HAP-1 (cell line): Measurements from ENCODE around the gene VMP1.
A peak's percentile ranks its signal among the peaks of the same experiment; 100 is the strongest.
"Not testable (repeated sequence)": the region's sequence is repeated elsewhere in the genome, so short reads cannot be mapped to it uniquely, and the experiment has no call there.

Source experiments
- DNase-seq, 2 experiments: peaks; one replicate each; pipeline ENCODE4 v3.0.0-alpha.2; 2016 to 2020; ENCODE audit warnings: low spot score in 2 of 2
- H3K27me3 ChIP-seq: fragments of 250-450 bp; sonication (Bioruptor Pico); 2 replicates; pipeline ENCODE4 v1.5.1; 2020; ENCODE audit warnings: low read depth, mild to moderate bottlenecking, moderate library complexity
- H3K36me3 ChIP-seq: fragments of 250-450 bp; sonication (Bioruptor Pico); replicated peaks from 2 replicates; pipeline ENCODE4 v1.5.1; 2020; ENCODE audit warnings: mild to moderate bottlenecking
- H3K4me1 ChIP-seq: fragments of 250-450 bp; sonication (Bioruptor Pico); 2 replicates; pipeline ENCODE4 v1.5.1; 2020; ENCODE audit warnings: mild to moderate bottlenecking
- H3K4me3 ChIP-seq: fragments of 250-450 bp; sonication (Bioruptor Pico); 2 replicates; pipeline ENCODE4 v1.5.1; 2020; ENCODE audit warnings: mild to moderate bottlenecking, moderate library complexity
- H3K9me3 ChIP-seq: fragments of 250-450 bp; sonication (Bioruptor Pico); 2 replicates; pipeline ENCODE4 v1.5.1; 2020; ENCODE audit warnings: mild to moderate bottlenecking, moderate library complexity
- in situ Hi-C: fragments of 300-500 bp; cut with MboI; formaldehyde crosslinking; loops from 3 replicates; pipeline ENCODE4 v1.14.3; 2020; ENCODE audit warnings: low sequenced_read_pairs, inconsistent platforms, mixed read lengths

Gene VMP1

DNA sequence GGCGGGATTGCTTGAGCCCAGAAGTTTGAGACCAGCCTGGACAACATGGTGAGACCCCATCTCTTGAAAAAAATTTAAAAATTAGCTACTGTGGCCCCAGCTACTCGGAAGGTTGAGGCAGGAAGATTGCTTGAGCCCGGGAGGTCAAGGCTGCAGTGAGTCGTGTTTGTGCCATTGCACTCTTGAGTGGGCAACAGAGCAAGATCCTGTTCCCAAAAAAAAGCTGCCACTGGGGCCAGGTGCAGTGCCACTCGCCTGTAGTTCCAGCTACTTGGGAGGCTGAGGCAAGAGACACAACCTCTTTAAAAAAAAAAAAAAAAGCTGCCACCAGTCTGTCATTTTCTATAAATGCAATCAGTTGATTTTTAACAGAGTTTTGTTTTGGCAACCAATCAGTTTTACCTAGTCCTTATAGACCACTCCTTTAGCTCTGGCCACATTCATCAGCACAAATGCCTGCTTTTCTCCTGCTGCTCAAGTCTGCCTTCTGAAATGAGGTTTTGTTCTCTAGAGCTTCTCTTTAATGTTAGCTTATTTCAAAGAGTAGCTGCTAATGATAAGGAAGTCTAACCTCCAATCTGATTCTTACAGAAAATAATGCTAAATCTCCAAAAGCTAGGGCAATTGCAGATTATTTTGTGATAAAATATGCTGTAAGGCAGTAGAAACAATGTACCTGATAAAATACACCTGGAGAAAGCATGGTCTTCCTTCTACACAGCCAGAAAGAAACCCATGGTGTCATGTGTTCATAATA lies 120.4 kb downstream of the VMP1 start:
- no peaks in the 10 kb centered on the region; the same call in 1 of the 2 replicates for H3K36me3 ChIP-seq
- H3K9me3 ChIP-seq = no peaks in the 10 kb centered on the region
- in situ Hi-C loops = no loop called here
- no peaks in the 10 kb centered on the region for H3K27me3 ChIP-seq
- DNase-seq = no peak
- peaks cover 33% of the 10 kb centered on the region for H3K4me1 ChIP-seq
- no peak overlapping the region for H3K4me3 ChIP-seq

GRCh38 chr17:59828478-59828760 lies 121.0 kb downstream of the VMP1 start:
- Histone ChIP-seq H3K9me3 (no peaks in the 10 kb centered on the region), H3K4me1 (peaks cover 36% of the 10 kb centered on the region), H3K27me3 (no peaks in the 10 kb centered on the region), H3K36me3 (no peaks in the 10 kb centered on the region; the same call in 1 of the 2 replicates), H3K4me3 (no peak overlapping the region)
- in situ Hi-C loops = no loop called here
- DNase-seq = peak in 1 of 2 experiments; percentile 56

DNA sequence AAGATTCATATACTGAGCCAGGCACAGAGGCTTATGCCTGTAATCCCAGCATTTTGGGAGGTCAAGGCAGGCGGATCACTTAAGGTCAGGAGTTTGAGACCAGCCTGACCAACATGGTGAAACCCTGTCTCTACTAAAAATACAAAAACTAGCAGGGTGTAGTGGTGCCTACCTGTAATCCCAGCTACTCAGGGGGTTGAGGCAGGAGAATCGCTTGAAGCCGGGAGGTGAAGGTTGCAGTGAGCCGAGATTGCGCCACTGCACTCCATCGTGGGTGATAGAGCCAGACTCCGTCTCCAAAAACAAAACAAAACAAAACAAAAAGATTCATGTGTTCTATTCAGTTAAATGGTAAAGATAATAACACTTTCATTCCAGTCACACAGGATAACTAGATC lies 121.4 kb downstream of the VMP1 start:
- peaks cover 38% of the 10 kb centered on the region for H3K4me1 ChIP-seq
- H3K9me3 ChIP-seq, H3K4me3 ChIP-seq, DNase-seq, H3K36me3 ChIP-seq, H3K27me3 ChIP-seq, in situ Hi-C loops: not testable (repeated sequence)

DNA sequence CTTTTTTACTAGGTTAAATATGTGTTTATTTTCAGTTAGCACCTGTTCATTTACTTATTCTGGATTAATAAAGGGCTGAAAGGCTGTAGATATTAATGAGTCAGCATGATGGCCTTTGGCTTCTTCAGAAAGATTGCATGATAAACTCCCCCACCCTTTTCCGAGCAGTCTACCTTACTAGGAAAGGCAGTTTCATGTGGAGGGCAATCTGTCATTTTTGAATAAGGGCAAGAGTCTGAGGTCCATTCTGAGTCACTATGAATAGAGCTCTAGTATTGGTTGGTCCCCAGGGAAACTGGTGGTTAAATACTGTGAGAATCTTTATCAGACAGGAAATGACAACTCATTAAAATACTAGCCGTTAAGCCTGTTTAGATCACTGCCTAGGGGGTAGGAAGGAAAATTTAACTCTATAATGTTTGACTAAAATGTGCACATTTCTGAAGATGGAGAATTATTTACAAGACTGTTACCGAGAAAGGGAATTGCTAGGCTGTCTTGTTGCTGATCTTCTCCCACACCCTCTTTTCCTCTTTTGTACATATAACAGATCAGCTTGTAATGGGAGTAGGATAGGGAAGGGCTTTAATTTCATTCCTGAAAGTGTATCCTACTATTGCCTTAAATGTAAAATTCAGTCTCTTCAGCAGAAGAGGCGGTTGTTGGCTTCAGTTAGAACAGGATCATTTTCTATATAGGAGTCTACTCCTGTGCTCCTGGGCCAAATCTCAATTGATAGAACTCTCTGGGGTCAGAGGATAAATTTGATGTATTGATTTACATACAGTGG lies 122.0 kb downstream of the VMP1 start:
- peak; percentile 37 to 79 for DNase-seq
- Histone ChIP-seq H3K4me1 (peaks cover 38% of the 10 kb centered on the region), H3K4me3 (no peak overlapping the region), H3K36me3 (no peaks in the 10 kb centered on the region; the same call in 1 of the 2 replicates), H3K9me3 (no peaks in the 10 kb centered on the region), H3K27me3 (no peaks in the 10 kb centered on the region)
- in situ Hi-C loops = no loop called here

GRCh38 chr17:59830007-59830630 lies 122.7 kb downstream of the VMP1 start:
- in situ Hi-C loops = no loop called here
- no peaks in the 10 kb centered on the region; the same call in 1 of the 2 replicates for H3K36me3 ChIP-seq
- H3K27me3 ChIP-seq = no peaks in the 10 kb centered on the region
- H3K4me1 ChIP-seq = peaks cover 38% of the 10 kb centered on the region
- H3K4me3 ChIP-seq = no peak overlapping the region
- no peak for DNase-seq
- no peaks in the 10 kb centered on the region for H3K9me3 ChIP-seq

- peaks cover 30% of the 10 kb centered on the region for H3K4me1 ChIP-seq
- H3K4me3 ChIP-seq = no peak overlapping the region
- in situ Hi-C loops = no loop called here
- no peaks in the 10 kb centered on the region; the same call in 1 of the 2 replicates for H3K36me3 ChIP-seq
- no peak for DNase-seq
- H3K27me3 ChIP-seq = no peaks in the 10 kb centered on the region
- H3K9me3 ChIP-seq = no peaks in the 10 kb centered on the region
Observed at GRCh38 chr17:59830846-59831486, 123.5 kb downstream of the VMP1 start.

DNA sequence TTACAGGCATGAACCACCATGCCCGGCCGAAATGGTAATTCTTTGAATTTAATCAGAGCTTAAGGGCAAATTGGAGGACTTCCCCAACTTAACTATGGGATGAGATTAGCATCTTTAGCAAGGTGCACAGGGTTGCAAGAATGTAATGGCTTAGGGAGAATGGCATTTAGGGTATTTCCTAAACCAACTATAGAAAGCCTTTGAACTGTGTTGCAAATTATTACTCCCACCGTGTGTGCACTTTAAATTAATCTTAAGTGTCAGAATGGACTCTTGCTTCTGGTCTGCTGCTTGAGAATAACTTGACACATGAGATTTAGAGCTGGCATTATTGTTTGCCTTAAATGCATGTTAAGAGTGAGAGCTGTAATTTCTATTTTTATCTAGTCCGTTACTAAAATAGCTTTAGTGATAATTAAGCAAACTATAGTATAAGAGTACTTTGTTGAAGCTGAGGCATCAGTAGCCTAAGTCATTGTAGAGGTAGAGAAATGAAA lies 125.5 kb downstream of the VMP1 start:
- H3K4me1 ChIP-seq = peaks cover 32% of the 10 kb centered on the region
- in situ Hi-C loops = no loop called here
- peak; percentile 49 to 74 for DNase-seq
- H3K4me3 ChIP-seq = no peak overlapping the region
- H3K9me3 ChIP-seq = no peaks in the 10 kb centered on the region
- no peaks in the 10 kb centered on the region for H3K36me3 ChIP-seq
- no peaks in the 10 kb centered on the region for H3K27me3 ChIP-seq

DNA sequence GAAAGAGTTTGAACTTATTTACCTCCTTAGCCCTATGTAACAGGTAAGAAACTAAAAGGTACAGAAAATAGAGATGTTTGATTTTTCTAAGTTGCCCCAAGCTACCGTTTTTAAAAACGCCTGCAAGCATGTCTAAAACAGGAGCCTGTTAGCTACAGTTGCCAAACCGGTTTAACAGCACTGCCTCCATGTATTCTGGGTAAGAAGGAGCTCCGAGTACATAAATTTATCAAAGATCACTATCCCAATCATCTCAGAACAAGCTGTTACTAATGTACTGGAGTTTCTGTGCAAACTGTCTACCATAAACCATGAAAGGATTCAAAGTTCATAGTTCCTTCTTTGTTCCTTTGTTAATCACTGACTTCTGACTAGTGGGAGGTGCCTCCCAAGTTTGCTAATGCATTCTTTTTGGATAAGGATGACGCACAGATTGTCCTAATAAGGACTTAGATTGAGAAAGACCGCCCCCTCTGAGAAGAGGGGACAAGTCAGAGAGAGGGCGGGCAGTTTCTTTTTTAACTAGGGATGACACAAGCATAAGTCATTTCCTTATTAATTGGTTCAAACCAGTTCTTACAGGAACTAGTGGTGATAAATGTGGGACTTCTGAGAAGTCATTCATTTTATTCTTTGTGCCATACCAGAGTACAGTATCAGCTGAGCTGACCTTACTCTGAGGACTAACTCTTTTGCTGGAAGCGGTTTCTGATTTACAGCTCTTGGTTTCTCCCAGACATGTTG lies 130.0 kb downstream of the VMP1 start:
- peaks cover 19% of the 10 kb centered on the region for H3K36me3 ChIP-seq
- in situ Hi-C loops = no loop called here
- peak overlapping the region; percentile 52 for H3K4me3 ChIP-seq
- no peaks in the 10 kb centered on the region for H3K27me3 ChIP-seq
- DNase-seq = peak; percentile 88 to 100
- peaks cover 30% of the 10 kb centered on the region for H3K4me1 ChIP-seq
- no peaks in the 10 kb centered on the region for H3K9me3 ChIP-seq

GRCh38 chr17:59838052-59838916 lies 130.8 kb downstream of the VMP1 start:
- H3K9me3 ChIP-seq = no peaks in the 10 kb centered on the region
- H3K27me3 ChIP-seq = no peaks in the 10 kb centered on the region
- peak overlapping the region; percentile 52 for H3K4me3 ChIP-seq
- H3K36me3 ChIP-seq = peaks cover 19% of the 10 kb centered on the region
- DNase-seq = peak; percentile 36
- H3K4me1 ChIP-seq = peaks cover 32% of the 10 kb centered on the region
- in situ Hi-C loops = no loop called here

DNA sequence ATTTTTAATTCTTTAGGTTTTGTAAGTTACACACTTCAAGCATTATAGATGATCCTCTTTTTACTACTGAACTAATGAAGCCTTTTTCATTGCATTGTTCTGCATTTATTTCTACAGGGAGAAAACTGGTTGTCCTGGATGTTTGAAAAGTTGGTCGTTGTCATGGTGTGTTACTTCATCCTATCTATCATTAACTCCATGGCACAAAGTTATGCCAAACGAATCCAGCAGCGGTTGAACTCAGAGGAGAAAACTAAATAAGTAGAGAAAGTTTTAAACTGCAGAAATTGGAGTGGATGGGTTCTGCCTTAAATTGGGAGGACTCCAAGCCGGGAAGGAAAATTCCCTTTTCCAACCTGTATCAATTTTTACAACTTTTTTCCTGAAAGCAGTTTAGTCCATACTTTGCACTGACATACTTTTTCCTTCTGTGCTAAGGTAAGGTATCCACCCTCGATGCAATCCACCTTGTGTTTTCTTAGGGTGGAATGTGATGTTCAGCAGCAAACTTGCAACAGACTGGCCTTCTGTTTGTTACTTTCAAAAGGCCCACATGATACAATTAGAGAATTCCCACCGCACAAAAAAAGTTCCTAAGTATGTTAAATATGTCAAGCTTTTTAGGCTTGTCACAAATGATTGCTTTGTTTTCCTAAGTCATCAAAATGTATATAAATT lies 132.3 kb downstream of the VMP1 start:
- peaks cover 32% of the 10 kb centered on the region for H3K4me1 ChIP-seq
- no peak for DNase-seq
- in situ Hi-C loops = no loop called here
- peak overlapping the region; percentile 52 for H3K4me3 ChIP-seq
- no peaks in the 10 kb centered on the region for H3K27me3 ChIP-seq
- no peaks in the 10 kb centered on the region for H3K9me3 ChIP-seq
- H3K36me3 ChIP-seq = peaks cover 19% of the 10 kb centered on the region

DNA sequence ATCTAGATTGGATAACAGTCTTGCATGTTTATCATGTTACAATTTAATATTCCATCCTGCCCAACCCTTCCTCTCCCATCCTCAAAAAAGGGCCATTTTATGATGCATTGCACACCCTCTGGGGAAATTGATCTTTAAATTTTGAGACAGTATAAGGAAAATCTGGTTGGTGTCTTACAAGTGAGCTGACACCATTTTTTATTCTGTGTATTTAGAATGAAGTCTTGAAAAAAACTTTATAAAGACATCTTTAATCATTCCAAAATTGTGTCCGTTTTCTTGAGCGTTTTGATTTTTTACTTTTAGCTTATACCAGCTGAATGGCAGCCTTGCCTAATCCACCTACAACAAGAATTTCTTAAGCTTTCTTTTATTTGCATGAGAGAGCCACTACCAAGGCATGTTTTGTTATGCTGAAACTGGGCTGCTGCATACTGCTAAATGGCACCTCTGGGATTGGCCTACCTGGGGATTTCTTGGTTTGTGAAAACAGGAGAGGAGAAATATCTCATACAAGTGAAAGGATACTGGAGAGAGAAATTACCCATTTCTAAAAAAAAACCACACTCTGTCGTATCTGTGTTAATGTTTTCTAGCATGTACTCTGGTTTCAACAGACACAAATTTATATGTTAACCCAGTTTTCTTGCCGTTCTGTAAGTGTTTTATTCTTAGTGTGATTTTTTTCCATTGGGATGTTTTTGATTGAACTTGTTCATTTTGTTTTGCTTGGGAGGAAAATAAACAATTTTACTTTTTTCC lies 133.1 kb downstream of the VMP1 start:
- peak overlapping the region; percentile 52 for H3K4me3 ChIP-seq
- H3K36me3 ChIP-seq = peaks cover 19% of the 10 kb centered on the region
- peak; percentile 80 to 98 for DNase-seq
- in situ Hi-C loops = no loop called here
- no peaks in the 10 kb centered on the region for H3K9me3 ChIP-seq
- H3K27me3 ChIP-seq = no peaks in the 10 kb centered on the region
- peaks cover 40% of the 10 kb centered on the region for H3K4me1 ChIP-seq
